Colonic mucosa (tissue), 4 donors: ENCODE measurements around the gene SWI5. TPM values are rescaled to one million over a fixed set of nuclear protein-coding genes. Genes with fewer than 3 reads are reported as not detected.

Source experiments
- DNase-seq: peaks from one replicate; pipeline ENCODE4 v3.0.0-alpha.2; 2020
- H3K27ac ChIP-seq: fragments of 200-600 bp; one replicate; pipeline ENCODE4 v1.8.0; 2021
- H3K27me3 ChIP-seq: fragments of 200-600 bp; one replicate; pipeline ENCODE4 v1.8.0; 2021
- H3K36me3 ChIP-seq: fragments of 200-600 bp; one replicate; pipeline ENCODE4 v1.8.0; 2021
- H3K4me1 ChIP-seq: fragments of 200-600 bp; one replicate; pipeline ENCODE4 v1.8.0; 2021; ENCODE audit warnings: mild to moderate bottlenecking
- H3K4me3 ChIP-seq: fragments of 200-600 bp; one replicate; pipeline ENCODE4 v1.8.0; 2021
- H3K9ac ChIP-seq, 2 donors: one replicate each; pipeline ENCODE4 v1.7.0; 2013; ENCODE audit warnings: control low read depth in 2 of 2, low read depth in 2 of 2, low read length in 2 of 2
- H3K9me3 ChIP-seq: fragments of 200-600 bp; one replicate; pipeline ENCODE4 v1.8.0; 2021
- intact Hi-C: fragments of 100-400 bp; cut with DNase I; formaldehyde crosslinking; loops from one replicate; pipeline ENCODE4 v1.14.1; 2022
- total RNA-seq, 2 donors: library from RNA; stranded (reverse); fragmentation: NEBNext Ultra II Directional in 1 of 2; extraction: Animal tissue kit (Norgen Biotek cat#: 25700) in 1 of 2; gene quantifications; one replicate each; pipeline ENCODE4 v1.2.1, GENCODE V29; 2021
- TF ChIP-seq, protein P1 (sequence below): fragments of 200-600 bp; IDR thresholded peaks from one replicate; pipeline ENCODE4 v1.8.0; 2022; ENCODE audit warnings: antibody characterized with exemption, mild to moderate bottlenecking
- donor health status: healthy.
- donor health status: DM: no; HTN: no; CAD: no.
- donor health status: DM: no; HTN: no; CAD: no.

Gene SWI5
- total RNA-seq, 2 donors from 2014 or later, result 14.4 to 24.2 TPM

DNA sequence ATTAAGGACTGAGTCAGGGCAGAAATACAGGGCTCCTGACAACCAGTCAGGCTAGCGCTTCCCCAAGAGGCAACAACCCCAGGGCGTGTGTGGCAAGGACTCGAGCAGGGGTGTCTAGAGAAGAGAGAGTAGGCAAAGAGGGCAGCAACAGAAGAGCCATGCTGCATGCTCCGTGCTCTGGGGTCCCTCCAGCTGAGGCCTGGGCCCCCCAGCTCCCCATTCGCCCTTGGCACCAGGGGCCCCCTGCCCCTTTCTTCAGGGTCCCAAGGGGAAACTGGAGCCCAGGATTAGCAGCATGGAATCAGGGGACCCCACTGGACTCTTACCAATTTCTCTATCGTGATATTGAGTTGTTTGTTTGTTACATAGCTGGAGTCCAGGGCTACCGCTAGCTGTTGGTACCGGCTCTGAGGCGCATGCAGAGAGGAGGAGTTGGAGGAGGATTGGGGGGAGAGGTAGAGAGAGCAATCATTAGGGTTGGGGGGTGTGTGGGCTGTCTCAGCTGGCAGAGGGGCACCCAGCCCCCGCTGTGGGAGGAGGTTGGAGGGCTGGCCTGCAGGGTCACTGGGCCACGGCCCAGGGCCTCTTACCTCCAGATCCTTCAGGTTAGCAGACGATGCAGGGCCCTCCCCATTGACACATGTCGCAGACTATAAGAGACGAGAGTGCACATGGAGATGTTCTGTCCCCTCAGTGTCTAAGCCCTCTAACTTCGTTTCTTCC, 9.0 kb upstream of the SWI5 start:
- TF ChIP-seq, protein P1, sequence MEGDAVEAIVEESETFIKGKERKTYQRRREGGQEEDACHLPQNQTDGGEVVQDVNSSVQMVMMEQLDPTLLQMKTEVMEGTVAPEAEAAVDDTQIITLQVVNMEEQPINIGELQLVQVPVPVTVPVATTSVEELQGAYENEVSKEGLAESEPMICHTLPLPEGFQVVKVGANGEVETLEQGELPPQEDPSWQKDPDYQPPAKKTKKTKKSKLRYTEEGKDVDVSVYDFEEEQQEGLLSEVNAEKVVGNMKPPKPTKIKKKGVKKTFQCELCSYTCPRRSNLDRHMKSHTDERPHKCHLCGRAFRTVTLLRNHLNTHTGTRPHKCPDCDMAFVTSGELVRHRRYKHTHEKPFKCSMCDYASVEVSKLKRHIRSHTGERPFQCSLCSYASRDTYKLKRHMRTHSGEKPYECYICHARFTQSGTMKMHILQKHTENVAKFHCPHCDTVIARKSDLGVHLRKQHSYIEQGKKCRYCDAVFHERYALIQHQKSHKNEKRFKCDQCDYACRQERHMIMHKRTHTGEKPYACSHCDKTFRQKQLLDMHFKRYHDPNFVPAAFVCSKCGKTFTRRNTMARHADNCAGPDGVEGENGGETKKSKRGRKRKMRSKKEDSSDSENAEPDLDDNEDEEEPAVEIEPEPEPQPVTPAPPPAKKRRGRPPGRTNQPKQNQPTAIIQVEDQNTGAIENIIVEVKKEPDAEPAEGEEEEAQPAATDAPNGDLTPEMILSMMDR, result no peak
- Histone ChIP-seq H3K9me3 (no peaks in the 10 kb centered on the region), H3K27me3 (no peaks in the 10 kb centered on the region), H3K4me1 (no peaks in the 10 kb centered on the region), H3K4me3 (no peak overlapping the region), H3K36me3 (peaks cover 4% of the 10 kb centered on the region), H3K9ac (no peak overlapping the region), H3K27ac (no peak overlapping the region)
- intact Hi-C loops, result no loop called here
- no peak for DNase-seq

DNA sequence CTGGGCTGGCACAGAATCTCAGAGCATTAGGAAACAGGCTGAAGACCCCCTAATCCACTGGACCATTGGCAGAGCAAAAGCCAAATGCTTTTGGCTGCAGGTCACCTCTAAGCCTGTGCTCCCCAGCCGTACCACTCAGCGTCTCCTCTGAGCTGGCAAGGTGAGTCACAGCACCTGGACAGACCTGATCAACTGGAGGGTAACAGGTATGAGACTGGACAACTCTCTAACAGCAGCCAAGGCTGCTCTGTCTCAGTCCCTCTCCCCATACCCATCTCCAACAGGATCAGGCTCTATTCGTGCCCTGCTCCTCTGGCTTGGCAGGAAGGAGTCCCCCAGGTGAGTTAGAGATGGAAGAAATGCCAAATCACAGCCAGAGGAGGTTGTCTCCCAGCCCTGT, 5.0 kb upstream of the SWI5 start:
- no peaks in the 10 kb centered on the region for H3K9me3 ChIP-seq
- TF ChIP-seq, protein P1, result no peak
- H3K4me3 ChIP-seq, result no peak overlapping the region
- peaks cover 9% of the 10 kb centered on the region for H3K36me3 ChIP-seq
- no peaks in the 10 kb centered on the region for H3K4me1 ChIP-seq
- intact Hi-C loops, result no loop called here
- no peaks in the 10 kb centered on the region for H3K27me3 ChIP-seq
- no peak overlapping the region for H3K27ac ChIP-seq
- no peak for DNase-seq
- H3K9ac ChIP-seq, result no peak overlapping the region

DNA sequence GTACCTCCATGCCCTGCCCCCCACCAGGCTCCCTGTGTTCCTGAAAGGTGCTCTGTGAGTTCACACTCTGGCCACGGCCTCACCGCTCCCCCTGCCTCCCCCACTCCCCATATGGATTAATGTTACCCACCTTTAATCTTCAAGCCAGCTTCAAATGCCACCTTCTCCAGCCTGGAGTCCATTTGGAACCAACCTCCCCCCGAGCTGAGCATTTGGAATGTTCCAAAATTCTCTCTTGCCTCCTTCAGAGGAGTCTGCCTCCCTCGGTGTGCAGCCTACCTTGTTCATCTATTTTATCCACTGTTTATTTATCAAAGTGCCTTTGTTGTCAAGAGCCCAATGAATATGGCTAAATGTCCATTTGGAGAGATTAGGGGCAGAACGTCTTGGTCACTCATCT, 4.6 kb upstream of the SWI5 start:
- no peaks in the 10 kb centered on the region for H3K9me3 ChIP-seq
- peaks cover 9% of the 10 kb centered on the region for H3K36me3 ChIP-seq
- TF ChIP-seq, protein P1, result no peak
- H3K27ac ChIP-seq, result no peak overlapping the region
- no peaks in the 10 kb centered on the region for H3K27me3 ChIP-seq
- no peak overlapping the region for H3K9ac ChIP-seq
- intact Hi-C loops, result no loop called here
- H3K4me3 ChIP-seq, result no peak overlapping the region
- DNase-seq, result no peak
- H3K4me1 ChIP-seq, result no peaks in the 10 kb centered on the region

DNA sequence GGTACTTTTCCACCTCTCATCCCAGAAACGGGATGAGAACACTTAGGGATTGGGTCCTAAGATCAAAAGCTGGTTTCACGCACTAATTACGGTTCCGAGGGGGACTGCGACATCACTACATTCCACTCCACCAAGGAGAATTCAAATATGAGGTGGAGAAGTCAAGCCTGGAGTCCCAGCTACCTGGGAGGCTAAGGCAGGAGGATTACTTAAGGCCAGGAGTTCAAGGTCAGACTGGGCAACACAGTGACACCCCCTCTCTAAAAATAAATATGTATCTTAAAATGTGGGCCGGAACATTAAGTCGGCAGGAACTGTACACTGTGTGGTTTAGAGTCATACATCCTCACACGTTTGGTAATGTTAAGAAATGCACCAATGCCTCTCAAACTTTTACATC, 1.8 kb upstream of the SWI5 start:
- H3K4me3 ChIP-seq, result no peak overlapping the region
- TF ChIP-seq, protein P1, result no peak
- no peaks in the 10 kb centered on the region for H3K27me3 ChIP-seq
- no peak overlapping the region for H3K27ac ChIP-seq
- intact Hi-C loops, result no loop called here
- DNase-seq, result no peak
- no peaks in the 10 kb centered on the region for H3K9me3 ChIP-seq
- H3K9ac ChIP-seq, result no peak overlapping the region
- peaks cover 7% of the 10 kb centered on the region for H3K4me1 ChIP-seq
- peaks cover 9% of the 10 kb centered on the region for H3K36me3 ChIP-seq

DNA sequence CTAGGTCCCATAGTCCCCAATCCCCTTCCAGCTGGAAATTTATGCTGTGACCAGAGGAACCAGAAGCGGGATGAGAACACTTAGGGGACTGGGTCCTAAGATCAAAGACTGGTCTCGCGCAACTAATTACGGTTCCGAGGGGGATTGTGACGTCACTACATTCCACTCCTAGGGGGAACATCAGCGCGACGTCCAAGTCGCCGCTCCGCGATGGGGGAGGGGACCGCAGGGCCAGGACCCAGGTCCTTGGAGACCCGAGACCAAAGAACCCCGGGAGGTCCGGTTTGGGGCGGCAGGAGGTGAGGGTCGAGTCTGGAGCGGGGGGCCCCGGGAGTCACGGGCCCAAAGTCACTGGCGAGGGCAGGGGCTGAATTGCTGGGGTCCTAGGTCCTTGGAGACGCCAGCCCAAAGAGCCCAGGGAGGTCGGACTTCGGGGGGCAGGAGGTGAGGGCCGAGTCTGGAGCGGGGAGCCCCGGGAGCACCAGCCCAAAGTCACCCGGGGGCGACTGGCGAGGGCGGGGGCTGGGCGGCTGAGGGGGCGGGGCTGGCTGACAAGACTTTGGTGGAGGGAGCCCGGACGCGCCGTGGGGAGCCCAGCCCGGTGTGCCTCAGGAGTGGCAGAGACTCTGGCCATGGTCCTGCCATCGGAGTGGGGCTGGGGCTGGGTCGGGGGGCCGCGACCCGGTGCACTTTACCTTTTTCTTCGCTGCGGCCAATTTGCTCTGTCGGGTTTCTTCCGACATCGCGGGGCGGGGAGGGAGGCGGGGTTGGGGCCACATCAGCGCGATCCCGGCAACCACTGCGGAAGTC, 673 bp upstream of the SWI5 start, which contains the start of gene GOLGA2:
Gene GOLGA2 (minus strand): TSS at position 810 of the 810 bp plus-strand sequence. CDS start 31 bp downstream, at position 779.
- H3K27ac ChIP-seq, result peak within 1 kb of the TSS; percentile 69
- intact Hi-C loops, result no loop called here

More for the DNA sequence above, 673 bp upstream of the SWI5 start, which contains the start of gene GOLGA2:
- Histone ChIP-seq H3K9me3 (no peaks in the 10 kb centered on the region), H3K36me3 (peaks cover 9% of the 10 kb centered on the region), H3K9ac (peak within 1 kb of the TSS; percentile 94 to 98), H3K4me1 (peaks cover 7% of the 10 kb centered on the region), H3K27me3 (no peaks in the 10 kb centered on the region), H3K4me3 (peak within 1 kb of the TSS; percentile 58)
- TF ChIP-seq, protein P1, result no peak
- peak; percentile 41 for DNase-seq
